K562 (cell line): Measurements from ENCODE around the gene ZDHHC5. TPM values are rescaled to one million over a fixed set of nuclear protein-coding genes. Genes with fewer than 3 reads are reported as not detected.

Experiments
- ATF7 ChIP-seq: fragments of 450-650 bp; IDR thresholded peaks from 2 replicates; pipeline ENCODE4 v1.7.1; 2014; ENCODE audit warnings: mild to moderate bottlenecking, moderate library complexity
- CHD4 ChIP-seq: fragments of 200-600 bp; sonication (generic); IDR thresholded peaks from 3 replicates; pipeline ENCODE4 v1.6.1; 2012; ENCODE audit warnings: low read depth, mild to moderate bottlenecking, mixed read lengths, low read length, inconsistent platforms; ENCODE audit not compliant: insufficient read depth, insufficient replicate concordance, poor library complexity, severe bottlenecking
- E2F3 ChIP-seq: fragments of 250-450 bp; sonication (Bioruptor Pico); IDR thresholded peaks from 2 replicates; pipeline ENCODE4 v1.4.0; 2020; ENCODE audit warnings: mild to moderate bottlenecking
- GTF2F1 ChIP-seq: IDR thresholded peaks from 2 replicates; pipeline ENCODE4 v1.6.1; 2011; ENCODE audit warnings: low read depth, low read length, improper control_type of control experiment
- MYNN ChIP-seq, 2 experiments: sonication (generic); formaldehyde crosslinking in 1 of 2; IDR thresholded peaks; 2 replicates each; pipeline versions ENCODE4 v1.5.0 to v1.6.1; 2016 to 2020; ENCODE audit warnings: antibody characterized with exemption in 1 of 2, missing genetic modification reagents in 1 of 2
- NCOR1 ChIP-seq: fragments of 450-650 bp; IDR thresholded peaks from 2 replicates; pipeline ENCODE4 v1.6.1; 2016; ENCODE audit warnings: mild to moderate bottlenecking, moderate library complexity
- NFE2 ChIP-seq: IDR thresholded peaks from 2 replicates; pipeline ENCODE4 v1.6.1; 2014; ENCODE audit warnings: antibody characterized with exemption, low read depth
- NFE2L1 ChIP-seq: fragments of 450-650 bp; IDR thresholded peaks from 2 replicates; pipeline ENCODE4 v1.6.1; 2016; ENCODE audit warnings: missing genetic modification characterization, low read depth, mild to moderate bottlenecking, missing compliant biosample characterization, moderate library complexity, borderline replicate concordance
- polyA plus RNA-seq, 8 experiments: library from polyadenylated mRNA; depleted of rRNA in 4 of 8; stranded (reverse) in 5 of 8; unstranded in 3 of 8; fragments of >200 nt; fragmentation: Nextera tagmentation in 2 of 8; fragmentation: Illumina TruSeq in 1 of 8; extraction: Ambion mirVana in 2 of 8; extraction: Trizol in 1 of 8; gene quantifications; 2 replicates each; pipeline versions ENCODE4 v1.2.1 to v1.2.3, GENCODE V29; 2011 to 2014; ENCODE audit warnings: inconsistent platforms in 1 of 8, missing spikeins in 1 of 8
- total RNA-seq, 7 experiments: library from RNA; depleted of rRNA in 6 of 7; stranded (reverse); fragments of >200 nt in 6 of 7; fragmentation: Illumina TruSeq in 2 of 7; extraction: Trizol in 2 of 7; gene quantifications; 2 replicates each; pipeline versions ENCODE4 v1.2.1 to v1.2.3, GENCODE V29; 2011 to 2021; ENCODE audit warnings: low replicate concordance in 1 of 7

Gene ZDHHC5
- total and polyA plus RNA-seq, 9 of the 15 experiments (the other 6 are each of a cell fraction or from before 2014, with no cell fraction given), result 3.8 to 64.2 (median 35.9) TPM

- TF ChIP-seq MYNN (IDR thresholded peaks at IDR 0.05) (no peak), MYNN (CRISPR knock-in tag; IDR thresholded peaks at IDR 0.05) (no peak), CHD4 (no peak), NCOR1 (no peak), NFE2 (no peak), E2F3 (CRISPR knock-in tag) (no peak), NFE2L1 (tag) (no peak), ATF7 (peak; percentile 75), GTF2F1 (no peak)
These were observed 43.7 kb downstream of the ZDHHC5 start, which contains the start of gene MED19 (continued) for GRCh38 chr11:57711414-57712255.
